ENCODE results near the gene GYS1. TPM values are rescaled to one million over a fixed set of nuclear protein-coding genes. Genes with fewer than 3 reads are reported as not detected.

The GYS1 gene
- total and polyA plus RNA-seq, 10 of the 15 experiments (the other 5 are each of a cell fraction or from before 2014, with no cell fraction given): 3.7 to 62.0 (median 37.3) TPM

GRCh38 chr19:48953990-48954594 lies 39.0 kb downstream of the GYS1 start (continued):
- peak; percentile 5; the same call in 1 of the 2 replicates for TF ChIP-seq NFIC (IDR thresholded peaks at IDR 0.05; ENCODE audit: low read depth, low read length)

GRCh38 chr19:48953141-48953540 lies 40.0 kb downstream of the GYS1 start:
- CTCF ChIA-PET: interaction anchor here (0.5 to 2.5 kb wide), 8 partner anchors 17 to 117 kb away, joined by 3 to 8 read pairs (median 4); partner anchors contain the start of genes DHDH, GYS1, HSD17B14 and PPP1R15A
- no peak for TF ChIP-seq SIX5 (IDR thresholded peaks at IDR 0.05; ENCODE audit: low read depth, low read length, severe bottlenecking)
- no peak for TF ChIP-seq POU2F2 (IDR thresholded peaks at IDR 0.05; ENCODE audit: borderline replicate concordance, low read depth, low read length)
- TF ChIP-seq NR2F1 (conservative IDR thresholded peaks at IDR 0.05): no peak
- TF ChIP-seq SIN3A (IDR thresholded peaks at IDR 0.05; ENCODE audit: low read depth, low read length): no peak
- TF ChIP-seq CHD4 (IDR thresholded peaks at IDR 0.05): no peak
- TF ChIP-seq POLR2AphosphoS5 (IDR thresholded peaks at IDR 0.05; ENCODE audit: low read length): no peak
- TF ChIP-seq RB1 (IDR thresholded peaks at IDR 0.05; ENCODE audit: borderline replicate concordance): no peak
- no peak for TF ChIP-seq JUNB (IDR thresholded peaks at IDR 0.05)
- TF ChIP-seq SMARCA5 (IDR thresholded peaks at IDR 0.05): no peak
- no peak for TF ChIP-seq KDM1A (IDR thresholded peaks at IDR 0.05; ENCODE audit: borderline replicate concordance)
- no peak for TF ChIP-seq SPI1 (IDR thresholded peaks at IDR 0.05; ENCODE audit: borderline replicate concordance, insufficient read depth, low read depth, low read length)
- no peak for TF ChIP-seq ETV6 (conservative IDR thresholded peaks at IDR 0.05 in 1 of 2, IDR thresholded peaks at IDR 0.05 in 1 of 2; ENCODE audit: borderline replicate concordance in 1 of 2, low read depth in 1 of 2)
- TF ChIP-seq ZNF384 (IDR thresholded peaks at IDR 0.05; ENCODE audit: borderline replicate concordance, low read depth, low read length): no peak
- no peak for TF ChIP-seq NBN (IDR thresholded peaks at IDR 0.05)
- no peak for TF ChIP-seq REST (IDR thresholded peaks at IDR 0.05; ENCODE audit: low read depth, low read length)
- no peak for TF ChIP-seq TARDBP (IDR thresholded peaks at IDR 0.05; ENCODE audit: borderline replicate concordance)
- TF ChIP-seq RAD51 (IDR thresholded peaks at IDR 0.05): no peak
- Histone ChIP-seq H3K27me3 (replicated peaks in 1 of 2; ENCODE audit: control insufficient read depth in 2 of 2, insufficient read depth in 2 of 2, low read length in 1 of 2) (no peaks in the 10 kb centered on the region), H3K36me3 (ENCODE audit: control insufficient read depth in 2 of 2, insufficient read depth in 2 of 2, low read length in 1 of 2) (no peaks in the 10 kb centered on the region; a peak in 1 of 4 replicates), H3K79me2 (ENCODE audit: control insufficient read depth, insufficient read depth, low read length) (peaks cover 23% of the 10 kb centered on the region), H3K4me3 (no peak overlapping the region), H3K9ac (ENCODE audit: control insufficient read depth, insufficient read depth, low read length) (no peak overlapping the region), H3K4me1 (ENCODE audit: control insufficient read depth, insufficient read depth, low read length) (peaks cover 5% of the 10 kb centered on the region; the same call in 1 of the 2 replicates), H3K27ac (ENCODE audit: control insufficient read depth, insufficient read depth) (no peak overlapping the region), H4K20me1 (ENCODE audit: control insufficient read depth, insufficient read depth) (no peaks in the 10 kb centered on the region), H3K4me2 (ENCODE audit: control insufficient read depth, insufficient read depth) (no peak overlapping the region), H2AFZ (ENCODE audit: control insufficient read depth, low read depth, low read length) (no peak overlapping the region), H3K9me3 (replicated peaks; ENCODE audit: control insufficient read depth, insufficient read depth, low read length) (no peaks in the 10 kb centered on the region; the same call in 2 of the 3 replicates)
- 91% methylated on average over 4 of the region's 4 CpGs for WGBS (ENCODE audit: insufficient coverage, insufficient replicate concordance, low lambda C conversion rate, missing lambda C conversion rate)
- SMC1A ChIA-PET (ENCODE audit: uncharacterized antibody, unreplicated experiment): interaction anchor here (0.7 to 3.1 kb wide), 9 partner anchors 9 to 116 kb away, joined by 3 to 14 read pairs (median 4); no protein-coding TSS in a partner anchor
- POLR2A ChIA-PET: interaction anchor here (2.1 to 3.1 kb wide), 3 partner anchors 9 to 53 kb away, joined by 9 to 15 read pairs (median 13); partner anchors contain the start of genes GYS1, NUCB1 and RUVBL2
- RAD21 ChIA-PET (ENCODE audit: unreplicated experiment): interaction anchor here (0.6 to 1.5 kb wide), 2 partner anchors 9 to 79 kb away, joined by 3 to 4 read pairs; no protein-coding TSS in a partner anchor
- DNase-seq (ENCODE audit: low read depth, low spot score) (no peak), FAIRE-seq (no peak), ATAC-seq (no peak)
- in situ Hi-C loops (cut with MboI) (no loop called here), intact Hi-C loops (cut with micrococcal nuclease; ENCODE audit: unreplicated experiment) (no loop called here)
- no TSS peak for BruUV-seq (replicated peaks)

Data from GM12878 (cell line).